ENCODE measurements around the gene TYW5.

TYW5 gene

GRCh38 chr2:199940373-199940772 is 14.9 kb downstream of the TYW5 start:
- Histone ChIP-seq H3K36me3 (ENCODE audit: control insufficient read depth, low read length) (peaks cover 37% of the 10 kb centered on the region), H3K4me3 (ENCODE audit: low read length) (no peak overlapping the region), H3K27ac (ENCODE audit: low read depth, low read length) (no peak overlapping the region), H3F3A (ENCODE audit: control insufficient read depth, insufficient read depth) (peaks cover 8% of the 10 kb centered on the region), H3K27me3 (ENCODE audit: control insufficient read depth, low read length) (no peaks in the 10 kb centered on the region), H3K79me2 (ENCODE audit: control insufficient read depth, low read length) (no peaks in the 10 kb centered on the region; the same call in 1 of the 2 replicates), H4K20me1 (ENCODE audit: control insufficient read depth, insufficient read depth, low read depth, low read length) (no peaks in the 10 kb centered on the region), H3K4me1 (ENCODE audit: control insufficient read depth, low read length) (no peaks in the 10 kb centered on the region), H3K9me2 (replicated peaks; ENCODE audit: control insufficient read depth, low read length) (no peaks in the 10 kb centered on the region), H3K9me3 (ENCODE audit: control insufficient read depth, insufficient read depth, low read length) (no peaks in the 10 kb centered on the region), H3K4me2 (ENCODE audit: low read length) (no peak overlapping the region)
- TF ChIP-seq EZH2phosphoT487 (IDR thresholded peaks at IDR 0.05; ENCODE audit: borderline replicate concordance, low read length) (no peak), CTCF (IDR thresholded peaks at IDR 0.05; ENCODE audit: low read depth, low read length, poor library complexity, severe bottlenecking) (peak; percentile 42)

DNA sequence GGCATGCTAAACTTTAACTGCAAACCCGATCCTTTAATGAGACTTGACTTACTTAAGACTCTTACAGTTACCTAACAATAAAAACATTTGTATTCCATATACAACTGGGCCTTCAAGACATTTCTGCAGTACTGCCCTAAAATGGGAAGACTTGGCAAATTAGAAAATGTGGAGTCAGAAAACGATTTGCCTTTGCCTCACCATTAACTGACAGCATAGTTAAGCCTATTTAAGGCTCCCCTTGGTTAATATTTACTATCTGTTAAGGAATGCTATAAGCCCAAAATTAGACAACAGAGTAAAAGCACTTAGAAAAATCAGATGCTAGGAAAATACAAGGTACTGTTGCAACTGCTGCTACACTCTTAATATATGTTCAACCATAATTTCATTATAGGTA is 18.7 kb downstream of the TYW5 start:
- no peaks in the 10 kb centered on the region for H3K4me1 ChIP-seq (ENCODE audit: control insufficient read depth, low read length)
- peaks cover 26% of the 10 kb centered on the region for H3F3A ChIP-seq (ENCODE audit: control insufficient read depth, insufficient read depth)
- H3K9me2 ChIP-seq (replicated peaks; ENCODE audit: control insufficient read depth, low read length) = no peaks in the 10 kb centered on the region
- H3K79me2 ChIP-seq (ENCODE audit: control insufficient read depth, low read length) = peaks cover 2% of the 10 kb centered on the region; the same call in 1 of the 2 replicates
- H3K4me2 ChIP-seq (ENCODE audit: low read length) = no peak overlapping the region
- H3K36me3 ChIP-seq (ENCODE audit: control insufficient read depth, low read length) = peaks cover 44% of the 10 kb centered on the region
- no peaks in the 10 kb centered on the region for H4K20me1 ChIP-seq (ENCODE audit: control insufficient read depth, insufficient read depth, low read depth, low read length)
- no peak overlapping the region for H3K27ac ChIP-seq (ENCODE audit: low read depth, low read length)
- H3K4me3 ChIP-seq (ENCODE audit: low read length) = no peak overlapping the region
- no peaks in the 10 kb centered on the region for H3K9me3 ChIP-seq (ENCODE audit: control insufficient read depth, insufficient read depth, low read length)
- no peak for TF ChIP-seq EZH2phosphoT487 (IDR thresholded peaks at IDR 0.05; ENCODE audit: borderline replicate concordance, low read length)
- no peaks in the 10 kb centered on the region for H3K27me3 ChIP-seq (ENCODE audit: control insufficient read depth, low read length)

DNA sequence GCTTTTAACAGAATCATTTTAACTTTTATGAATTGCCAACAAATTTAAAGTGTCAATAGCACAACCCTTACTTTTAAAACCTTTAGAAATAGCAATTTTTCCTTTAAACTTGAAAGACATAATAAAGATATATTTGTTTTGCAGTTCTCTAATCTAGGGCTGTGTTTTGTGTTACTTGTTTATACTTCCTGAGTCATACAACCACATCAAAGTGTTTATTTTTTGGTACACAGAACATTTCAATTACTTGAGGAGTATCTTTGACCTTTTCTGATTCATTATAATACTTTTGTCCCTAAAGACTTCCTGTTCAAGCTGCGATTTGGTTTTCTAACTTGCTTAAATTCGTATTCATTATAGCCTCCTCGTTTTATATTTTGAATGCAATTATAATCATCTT is 21.8 kb downstream of the TYW5 start:
- no peaks in the 10 kb centered on the region for H3K9me2 ChIP-seq (replicated peaks; ENCODE audit: control insufficient read depth, low read length)
- peaks cover 10% of the 10 kb centered on the region for H3K79me2 ChIP-seq (ENCODE audit: control insufficient read depth, low read length)
- H3F3A ChIP-seq (ENCODE audit: control insufficient read depth, insufficient read depth) = peaks cover 25% of the 10 kb centered on the region
- H4K20me1 ChIP-seq (ENCODE audit: control insufficient read depth, insufficient read depth, low read depth, low read length) = peaks cover 4% of the 10 kb centered on the region; the same call in 1 of the 2 replicates
- no peaks in the 10 kb centered on the region for H3K9me3 ChIP-seq (ENCODE audit: control insufficient read depth, insufficient read depth, low read length)
- no peak overlapping the region for H3K4me3 ChIP-seq (ENCODE audit: low read length)
- no peak overlapping the region for H3K27ac ChIP-seq (ENCODE audit: low read depth, low read length)
- H3K36me3 ChIP-seq (ENCODE audit: control insufficient read depth, low read length) = peaks cover 62% of the 10 kb centered on the region
- no peaks in the 10 kb centered on the region for H3K4me1 ChIP-seq (ENCODE audit: control insufficient read depth, low read length)
- H3K4me2 ChIP-seq (ENCODE audit: low read length) = no peak overlapping the region
- H3K27me3 ChIP-seq (ENCODE audit: control insufficient read depth, low read length) = no peaks in the 10 kb centered on the region
- TF ChIP-seq EZH2phosphoT487 (IDR thresholded peaks at IDR 0.05; ENCODE audit: borderline replicate concordance, low read length) (no peak), CTCF (IDR thresholded peaks at IDR 0.05; ENCODE audit: low read depth, low read length, poor library complexity, severe bottlenecking) (no peak)

DNA sequence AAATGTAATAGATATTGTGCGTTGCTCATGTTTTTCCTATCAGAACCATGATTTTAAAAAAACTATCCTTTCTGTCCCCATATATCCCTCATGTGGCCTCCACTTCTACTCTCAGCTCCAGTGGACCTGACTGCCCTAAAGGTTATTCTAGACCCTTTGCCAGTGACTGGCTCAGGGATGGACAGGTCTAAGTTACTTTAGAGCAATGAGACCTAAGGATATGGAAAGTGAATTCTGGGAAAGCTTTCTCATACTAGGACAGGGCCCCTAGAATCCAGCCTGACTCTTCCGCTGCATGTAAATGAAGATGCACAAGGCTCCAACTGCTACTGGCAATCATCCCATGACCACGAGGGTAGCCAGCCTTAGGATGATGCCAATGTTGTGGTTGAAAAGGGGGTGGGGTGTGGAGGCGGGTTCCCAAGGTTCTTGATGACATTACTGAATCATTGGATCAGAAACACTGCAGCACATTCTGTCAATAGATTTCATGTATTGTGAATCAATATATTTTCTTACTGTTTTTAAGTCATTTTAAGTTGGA is 22.9 kb downstream of the TYW5 start:
- H4K20me1 ChIP-seq (ENCODE audit: control insufficient read depth, insufficient read depth, low read depth, low read length) = peaks cover 4% of the 10 kb centered on the region; the same call in 1 of the 2 replicates
- no peaks in the 10 kb centered on the region for H3K9me3 ChIP-seq (ENCODE audit: control insufficient read depth, insufficient read depth, low read length)
- no peaks in the 10 kb centered on the region for H3K9me2 ChIP-seq (replicated peaks; ENCODE audit: control insufficient read depth, low read length)
- peaks cover 19% of the 10 kb centered on the region for H3K79me2 ChIP-seq (ENCODE audit: control insufficient read depth, low read length)
- peaks cover 69% of the 10 kb centered on the region for H3K36me3 ChIP-seq (ENCODE audit: control insufficient read depth, low read length)
- H3K27me3 ChIP-seq (ENCODE audit: control insufficient read depth, low read length) = no peaks in the 10 kb centered on the region
- no peak for TF ChIP-seq CTCF (IDR thresholded peaks at IDR 0.05; ENCODE audit: low read depth, low read length, poor library complexity, severe bottlenecking)
- no peak for TF ChIP-seq EZH2phosphoT487 (IDR thresholded peaks at IDR 0.05; ENCODE audit: borderline replicate concordance, low read length)
- H3K4me2 ChIP-seq (ENCODE audit: low read length) = no peak overlapping the region
- H3K4me3 ChIP-seq (ENCODE audit: low read length) = no peak overlapping the region
- no peak overlapping the region for H3K27ac ChIP-seq (ENCODE audit: low read depth, low read length)
- H3F3A ChIP-seq (ENCODE audit: control insufficient read depth, insufficient read depth) = peaks cover 31% of the 10 kb centered on the region
- no peaks in the 10 kb centered on the region for H3K4me1 ChIP-seq (ENCODE audit: control insufficient read depth, low read length)
